AG09319 (cell line): ENCODE data around the gene SP4.
A peak's percentile ranks its signal among the peaks of the same experiment; 100 is the strongest.

Experiments
- DNase-seq: peaks from one replicate; pipeline ENCODE4 v3.0.0-alpha.2; 2010; ENCODE audit warnings: low read depth; ENCODE audit errors: extremely low read depth
- TF ChIP-seq, protein P1 (sequence below): IDR thresholded peaks from 2 replicates; pipeline ENCODE4 v1.5.1; 2011; ENCODE audit warnings: low read depth, mild to moderate bottlenecking, inconsistent platforms, low read length, moderate library complexity

Gene SP4

DNA sequence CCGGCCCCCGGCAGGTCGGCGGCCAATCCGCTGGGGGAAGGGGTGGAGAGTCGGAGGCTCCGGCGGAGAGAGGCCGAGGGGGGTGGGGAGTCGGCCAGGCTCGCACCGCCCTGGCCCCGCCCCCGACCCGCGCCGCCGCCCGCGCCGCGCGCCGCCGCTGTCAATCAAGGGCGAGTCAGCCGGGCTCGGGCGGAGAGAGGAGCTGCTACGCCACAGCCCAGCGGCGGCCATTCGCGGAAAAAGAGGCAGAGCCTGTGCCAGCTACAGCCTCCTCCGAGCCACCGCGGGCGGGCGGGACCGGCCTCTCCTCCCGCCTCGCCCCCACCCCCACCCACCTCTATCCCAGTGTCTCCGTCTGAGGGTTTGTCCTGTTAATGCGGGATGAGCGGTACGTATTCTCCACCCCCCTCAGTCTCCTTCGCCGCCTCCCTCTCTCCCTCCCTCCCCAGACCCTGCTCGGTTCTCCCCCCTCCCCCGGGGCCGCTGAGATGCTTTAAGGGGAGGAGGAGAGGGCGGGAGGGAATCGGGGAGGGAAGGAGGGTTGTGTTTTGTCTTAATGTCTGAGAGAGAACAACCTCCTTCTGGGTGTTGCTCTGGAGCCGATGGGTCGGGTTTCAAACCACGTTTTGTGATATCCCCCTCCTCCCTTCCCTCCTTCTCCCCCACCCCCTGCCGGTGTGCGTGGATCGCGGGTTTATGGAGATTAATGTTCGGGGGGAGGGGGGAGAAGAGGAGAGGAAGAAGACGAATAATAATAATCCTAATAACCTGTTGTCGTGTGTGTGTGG, at the start of gene SP4:
SP4 (plus strand) TSS at position 213 of the 788 bp plus-strand sequence; CDS start at position 382, 169 bp downstream.
- TF ChIP-seq, protein P1, sequence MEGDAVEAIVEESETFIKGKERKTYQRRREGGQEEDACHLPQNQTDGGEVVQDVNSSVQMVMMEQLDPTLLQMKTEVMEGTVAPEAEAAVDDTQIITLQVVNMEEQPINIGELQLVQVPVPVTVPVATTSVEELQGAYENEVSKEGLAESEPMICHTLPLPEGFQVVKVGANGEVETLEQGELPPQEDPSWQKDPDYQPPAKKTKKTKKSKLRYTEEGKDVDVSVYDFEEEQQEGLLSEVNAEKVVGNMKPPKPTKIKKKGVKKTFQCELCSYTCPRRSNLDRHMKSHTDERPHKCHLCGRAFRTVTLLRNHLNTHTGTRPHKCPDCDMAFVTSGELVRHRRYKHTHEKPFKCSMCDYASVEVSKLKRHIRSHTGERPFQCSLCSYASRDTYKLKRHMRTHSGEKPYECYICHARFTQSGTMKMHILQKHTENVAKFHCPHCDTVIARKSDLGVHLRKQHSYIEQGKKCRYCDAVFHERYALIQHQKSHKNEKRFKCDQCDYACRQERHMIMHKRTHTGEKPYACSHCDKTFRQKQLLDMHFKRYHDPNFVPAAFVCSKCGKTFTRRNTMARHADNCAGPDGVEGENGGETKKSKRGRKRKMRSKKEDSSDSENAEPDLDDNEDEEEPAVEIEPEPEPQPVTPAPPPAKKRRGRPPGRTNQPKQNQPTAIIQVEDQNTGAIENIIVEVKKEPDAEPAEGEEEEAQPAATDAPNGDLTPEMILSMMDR = no peak
- DNase-seq = peak; percentile 85

DNA sequence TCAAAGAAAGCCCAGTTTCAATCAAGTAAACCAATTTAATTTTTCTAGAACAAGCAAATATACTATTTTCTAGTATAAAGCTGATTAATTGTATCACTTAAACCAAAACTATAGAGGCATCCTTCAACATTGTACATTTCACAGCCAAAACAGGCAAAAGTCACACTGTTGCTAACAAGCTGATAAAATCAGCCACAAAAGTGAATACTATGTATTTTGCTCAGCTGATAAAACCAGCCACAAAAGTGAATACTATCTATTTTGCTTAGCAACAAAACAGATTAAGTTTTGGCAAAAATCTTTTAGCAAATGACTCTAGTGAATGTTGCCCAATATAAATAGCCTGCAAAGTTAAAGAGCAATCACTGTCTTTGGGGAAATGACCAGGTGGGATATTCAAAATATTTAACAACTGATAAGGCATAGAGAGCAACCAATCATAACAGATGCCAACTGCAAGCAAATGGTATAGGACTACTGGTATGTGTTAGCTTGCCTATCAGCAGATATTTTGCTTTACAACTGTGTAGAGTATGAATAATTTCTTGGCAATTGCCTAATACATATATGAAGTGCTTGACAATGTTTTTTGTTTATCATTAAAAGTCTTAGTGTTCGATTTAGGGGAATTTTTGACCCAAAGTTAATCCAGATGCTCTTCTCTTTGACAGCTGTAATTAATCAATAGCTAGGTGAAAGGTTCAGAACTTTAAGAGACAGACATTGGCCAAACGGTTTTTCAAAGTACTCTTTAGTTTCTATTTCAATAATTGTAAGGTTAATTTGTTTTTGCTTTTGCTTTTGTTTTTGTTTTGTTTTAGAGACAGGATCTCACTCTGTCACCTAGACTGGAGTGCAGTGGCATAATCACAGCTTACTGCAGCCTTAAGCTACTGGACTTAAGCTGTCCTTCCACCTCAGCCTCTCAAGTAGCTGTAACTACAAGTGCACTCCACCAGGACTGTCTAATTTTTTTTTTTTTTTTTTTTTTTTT, 44.4 kb upstream of the SP4 start:
- DNase-seq = no peak
- TF ChIP-seq, protein P1 = no peak

DNA sequence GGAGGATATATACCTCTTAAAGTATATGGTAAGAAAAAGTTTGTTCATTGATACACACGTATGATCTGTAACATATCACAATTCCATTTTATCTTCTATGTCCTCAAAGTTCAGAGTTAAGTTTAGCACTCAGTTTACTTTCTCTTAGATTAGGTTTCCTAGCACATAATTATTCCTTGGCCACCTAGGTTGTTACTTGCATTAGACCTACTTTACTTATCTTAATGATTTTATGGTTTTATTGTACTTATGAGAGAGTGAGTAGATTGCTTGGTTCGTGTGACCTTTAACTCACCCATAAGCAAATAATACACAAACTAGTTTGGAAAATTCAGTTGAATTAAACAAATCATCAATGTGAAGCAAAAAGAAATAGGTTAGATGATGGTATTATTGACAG, 33.9 kb upstream of the SP4 start:
- no peak for DNase-seq

DNA sequence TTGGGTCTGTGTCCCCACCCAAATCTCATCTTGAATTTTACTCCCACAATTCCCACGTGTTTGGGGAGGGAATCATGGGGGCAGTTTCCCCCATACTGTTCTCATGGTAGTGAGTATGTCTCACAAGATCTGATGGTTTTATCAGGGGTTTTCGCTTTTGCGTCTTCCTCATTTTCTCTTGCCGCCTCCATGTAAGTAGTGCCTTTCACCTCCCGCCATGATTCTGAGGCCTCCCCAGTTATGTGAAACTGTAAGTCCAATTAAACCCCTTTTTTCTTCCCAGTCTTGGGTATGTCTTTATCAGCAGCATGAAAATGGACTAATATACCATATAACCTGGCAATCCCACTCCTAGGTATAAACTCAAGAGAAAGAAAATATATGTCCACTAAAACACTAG, 25.9 kb upstream of the SP4 start:
- TF ChIP-seq, protein P1 = no peak
- DNase-seq = no peak

More for the DNA sequence above, 33.9 kb upstream of the SP4 start:
- TF ChIP-seq, protein P1 = no peak

DNA sequence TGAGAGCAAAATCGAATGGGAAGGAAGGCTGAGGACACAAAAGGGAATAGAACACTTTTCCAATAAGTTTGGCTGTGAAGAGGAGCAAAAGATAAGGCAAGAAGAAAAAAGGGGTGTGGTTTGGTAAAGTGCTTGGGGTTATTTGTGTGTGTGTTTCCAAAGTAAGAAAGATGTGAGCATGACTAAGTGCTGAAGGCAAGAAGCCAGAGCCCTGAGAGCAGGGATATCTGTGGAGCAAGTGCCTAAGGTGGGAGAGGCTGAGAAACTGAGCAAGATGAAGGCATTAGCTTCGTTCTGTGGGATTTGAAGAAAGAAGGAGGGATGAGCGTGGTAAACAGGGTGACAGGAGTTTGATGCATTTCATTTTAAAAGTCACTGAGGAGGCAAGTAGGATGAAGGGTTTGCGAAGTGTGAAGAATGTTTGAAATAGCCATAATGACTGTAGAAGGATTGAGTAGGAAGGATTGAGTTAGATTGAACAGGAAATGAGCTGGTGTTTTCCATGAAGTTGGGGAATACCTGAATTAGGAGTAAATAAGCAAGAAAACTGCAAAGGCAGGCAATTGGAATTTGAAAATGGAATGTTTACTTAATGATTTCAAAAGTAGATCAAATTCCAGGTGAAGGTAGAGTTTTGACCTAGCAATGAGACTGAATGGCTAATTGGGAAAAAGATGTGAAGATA, 19.9 kb upstream of the SP4 start:
- TF ChIP-seq, protein P1 = no peak
- DNase-seq = no peak

DNA sequence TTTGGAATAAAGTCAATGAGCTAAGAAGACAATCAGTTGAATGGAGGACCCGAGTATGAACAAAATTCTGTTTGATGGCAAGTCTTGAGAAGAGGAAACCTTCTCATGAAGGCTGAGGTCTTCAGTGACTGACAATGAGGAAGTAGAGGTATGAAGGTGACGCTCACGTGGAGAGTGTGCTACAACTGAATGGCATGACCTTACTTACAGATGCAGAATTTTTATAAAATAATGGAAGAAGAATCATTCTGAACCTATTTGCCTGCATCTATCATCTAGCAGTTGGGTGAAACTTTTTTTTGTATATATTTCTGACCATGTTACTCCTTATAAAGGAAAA, 19.4 kb upstream of the SP4 start:
- no peak for DNase-seq
- TF ChIP-seq, protein P1 = no peak
